Parathyroid adenoma (tissue), 2 donors: ENCODE measurements around the gene SPATS2.

Source experiments
- H2AFZ ChIP-seq: fragments of 300-600 bp; sonication (generic); one replicate; pipeline ENCODE4 v1.7.0; 2017; ENCODE audit warnings: antibody characterized with exemption, mild to moderate bottlenecking
- H3K27ac ChIP-seq: fragments of 300-600 bp; sonication (generic); one replicate; pipeline ENCODE4 v1.7.0; 2017
- H3K27me3 ChIP-seq: fragments of 300-600 bp; sonication (generic); one replicate; pipeline ENCODE4 v1.7.0; 2017; ENCODE audit warnings: low read length; ENCODE audit not compliant: control insufficient read depth, insufficient read depth
- H3K36me3 ChIP-seq: fragments of 300-600 bp; sonication (generic); one replicate; pipeline ENCODE4 v1.7.0; 2017; ENCODE audit warnings: low read length; ENCODE audit not compliant: control insufficient read depth, insufficient read depth
- H3K4me1 ChIP-seq: fragments of 300-600 bp; sonication (generic); one replicate; pipeline ENCODE4 v1.7.0; 2017; ENCODE audit warnings: control low read depth
- H3K4me2 ChIP-seq: fragments of 300-600 bp; sonication (generic); one replicate; pipeline ENCODE4 v1.7.0; 2017; ENCODE audit warnings: low read length
- H3K4me3 ChIP-seq: fragments of 300-600 bp; sonication (generic); one replicate; pipeline ENCODE4 v1.7.0; 2017; ENCODE audit warnings: low read depth, low read length
- H3K79me2 ChIP-seq: fragments of 300-600 bp; sonication (generic); one replicate; pipeline ENCODE4 v1.7.0; 2017; ENCODE audit warnings: control low read depth
- H3K9ac ChIP-seq: fragments of 300-600 bp; sonication (generic); one replicate; pipeline ENCODE4 v1.7.0; 2017; ENCODE audit warnings: mild to moderate bottlenecking
- H3K9me3 ChIP-seq: fragments of 300-600 bp; sonication (generic); one replicate; pipeline ENCODE4 v1.7.0; 2017; ENCODE audit warnings: low read length; ENCODE audit not compliant: control insufficient read depth
- TF ChIP-seq, protein P1 (sequence below): fragments of 300-600 bp; sonication (generic); IDR thresholded peaks from one replicate; pipeline ENCODE4 v1.7.0; 2017; ENCODE audit warnings: antibody characterized with exemption, mild to moderate bottlenecking
- donor health status: primary hyperparathyroidism.

The SPATS2 gene

DNA sequence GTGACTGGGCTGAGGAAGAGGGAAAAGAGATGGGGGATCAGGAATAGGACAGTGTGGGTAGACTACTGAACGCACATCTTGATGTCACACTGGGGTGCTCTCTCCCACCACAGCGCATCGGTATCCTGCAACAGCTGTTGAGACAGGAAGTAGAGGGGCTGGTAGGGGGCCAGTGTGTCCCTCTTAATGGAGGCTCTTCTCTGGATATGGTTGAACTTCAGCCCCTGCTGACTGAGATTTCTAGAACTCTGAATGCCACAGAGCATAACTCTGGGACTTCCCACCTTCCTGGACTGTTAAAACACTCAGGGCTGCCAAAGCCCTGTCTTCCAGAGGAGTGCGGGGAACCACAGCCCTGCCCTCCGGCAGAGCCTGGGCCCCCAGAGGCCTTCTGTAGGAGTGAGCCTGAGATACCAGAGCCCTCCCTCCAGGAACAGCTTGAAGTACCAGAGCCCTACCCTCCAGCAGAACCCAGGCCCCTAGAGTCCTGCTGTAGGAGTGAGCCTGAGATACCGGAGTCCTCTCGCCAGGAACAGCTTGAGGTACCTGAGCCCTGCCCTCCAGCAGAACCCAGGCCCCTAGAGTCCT, 37.1 kb upstream of the SPATS2 start:
- no peak overlapping the region for H3K4me3 ChIP-seq
- TF ChIP-seq, protein P1, sequence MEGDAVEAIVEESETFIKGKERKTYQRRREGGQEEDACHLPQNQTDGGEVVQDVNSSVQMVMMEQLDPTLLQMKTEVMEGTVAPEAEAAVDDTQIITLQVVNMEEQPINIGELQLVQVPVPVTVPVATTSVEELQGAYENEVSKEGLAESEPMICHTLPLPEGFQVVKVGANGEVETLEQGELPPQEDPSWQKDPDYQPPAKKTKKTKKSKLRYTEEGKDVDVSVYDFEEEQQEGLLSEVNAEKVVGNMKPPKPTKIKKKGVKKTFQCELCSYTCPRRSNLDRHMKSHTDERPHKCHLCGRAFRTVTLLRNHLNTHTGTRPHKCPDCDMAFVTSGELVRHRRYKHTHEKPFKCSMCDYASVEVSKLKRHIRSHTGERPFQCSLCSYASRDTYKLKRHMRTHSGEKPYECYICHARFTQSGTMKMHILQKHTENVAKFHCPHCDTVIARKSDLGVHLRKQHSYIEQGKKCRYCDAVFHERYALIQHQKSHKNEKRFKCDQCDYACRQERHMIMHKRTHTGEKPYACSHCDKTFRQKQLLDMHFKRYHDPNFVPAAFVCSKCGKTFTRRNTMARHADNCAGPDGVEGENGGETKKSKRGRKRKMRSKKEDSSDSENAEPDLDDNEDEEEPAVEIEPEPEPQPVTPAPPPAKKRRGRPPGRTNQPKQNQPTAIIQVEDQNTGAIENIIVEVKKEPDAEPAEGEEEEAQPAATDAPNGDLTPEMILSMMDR = no peak
- no peaks in the 10 kb centered on the region for H3K36me3 ChIP-seq
- H3K9ac ChIP-seq = no peak overlapping the region
- H2AFZ ChIP-seq = no peak overlapping the region
- no peaks in the 10 kb centered on the region for H3K27me3 ChIP-seq
- H3K4me1 ChIP-seq = no peaks in the 10 kb centered on the region
- no peak overlapping the region for H3K4me2 ChIP-seq
- H3K9me3 ChIP-seq = no peaks in the 10 kb centered on the region
- no peak overlapping the region for H3K27ac ChIP-seq
- H3K79me2 ChIP-seq = no peaks in the 10 kb centered on the region

DNA sequence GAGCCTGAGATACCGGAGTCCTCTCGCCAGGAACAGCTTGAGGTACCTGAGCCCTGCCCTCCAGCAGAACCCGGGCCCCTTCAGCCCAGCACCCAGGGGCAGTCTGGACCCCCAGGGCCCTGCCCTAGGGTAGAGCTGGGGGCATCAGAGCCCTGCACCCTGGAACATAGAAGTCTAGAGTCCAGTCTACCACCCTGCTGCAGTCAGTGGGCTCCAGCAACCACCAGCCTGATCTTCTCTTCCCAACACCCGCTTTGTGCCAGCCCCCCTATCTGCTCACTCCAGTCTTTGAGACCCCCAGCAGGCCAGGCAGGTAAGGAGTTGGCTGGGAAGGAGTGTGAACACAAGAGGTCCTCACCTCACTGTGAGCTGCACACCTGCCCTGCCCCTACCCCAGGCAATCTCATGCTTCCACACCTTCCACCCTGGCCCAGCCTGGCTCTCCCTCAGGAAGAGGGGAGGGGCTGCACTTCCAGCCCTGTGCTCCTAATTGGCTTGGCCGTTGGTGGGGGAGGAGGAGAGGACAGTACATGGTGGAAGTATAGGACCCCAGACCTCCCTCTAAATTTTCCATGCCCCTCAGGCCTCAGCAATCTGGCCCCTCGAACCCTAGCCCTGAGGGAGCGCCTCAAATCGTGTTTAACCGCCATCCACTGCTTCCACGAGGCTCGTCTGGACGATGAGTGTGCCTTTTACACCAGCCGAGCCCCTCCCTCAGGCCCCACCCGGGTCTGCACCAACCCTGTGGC, 36.5 kb upstream of the SPATS2 start:
- Histone ChIP-seq H3K4me1 (no peaks in the 10 kb centered on the region), H3K9ac (no peak overlapping the region), H3K36me3 (no peaks in the 10 kb centered on the region), H2AFZ (no peak overlapping the region), H3K27me3 (no peaks in the 10 kb centered on the region), H3K4me3 (no peak overlapping the region), H3K79me2 (no peaks in the 10 kb centered on the region), H3K9me3 (no peaks in the 10 kb centered on the region), H3K27ac (no peak overlapping the region), H3K4me2 (no peak overlapping the region)
- TF ChIP-seq, protein P1 = no peak

DNA sequence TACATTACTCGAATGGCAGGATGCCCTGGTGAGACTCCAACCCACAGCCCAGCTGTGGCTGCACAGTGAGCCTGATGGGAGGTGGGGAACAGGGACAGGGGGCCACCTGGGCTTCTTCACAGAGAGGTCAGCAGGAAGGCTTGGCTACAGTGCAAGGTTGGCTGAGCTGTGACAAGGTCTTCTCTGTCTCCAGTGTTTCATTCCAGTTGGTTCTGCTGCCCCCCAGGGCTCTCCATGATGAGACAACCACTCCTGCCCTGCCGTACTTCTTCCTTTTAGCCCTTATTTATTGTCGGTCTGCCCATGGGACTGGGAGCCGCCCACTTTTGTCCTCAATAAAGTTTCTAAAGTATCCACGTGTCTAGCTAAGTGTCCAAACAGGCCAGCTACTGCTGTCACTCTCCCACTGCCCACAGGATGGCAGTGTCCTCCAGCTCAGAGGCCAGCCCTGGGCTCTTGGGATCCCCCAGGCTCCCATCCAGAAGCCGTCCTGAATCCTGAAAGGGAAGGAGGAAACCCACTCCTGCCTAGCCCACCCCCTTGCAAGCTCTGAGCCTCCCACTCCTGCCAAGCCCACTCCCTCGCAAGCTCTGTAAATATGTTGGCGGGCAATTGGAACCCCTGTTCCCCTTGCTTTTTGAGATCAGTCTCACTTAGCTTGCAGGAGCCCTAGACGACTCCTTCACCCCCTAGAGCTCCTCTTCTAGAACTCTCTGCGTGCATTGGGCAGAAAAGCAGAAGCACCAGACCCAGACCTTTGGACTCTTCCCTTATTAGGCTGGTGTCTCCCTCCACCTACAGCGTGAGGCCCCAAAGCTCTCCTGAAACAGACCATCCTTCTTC, 35.7 kb upstream of the SPATS2 start:
- TF ChIP-seq, protein P1 = peak; percentile 87

DNA sequence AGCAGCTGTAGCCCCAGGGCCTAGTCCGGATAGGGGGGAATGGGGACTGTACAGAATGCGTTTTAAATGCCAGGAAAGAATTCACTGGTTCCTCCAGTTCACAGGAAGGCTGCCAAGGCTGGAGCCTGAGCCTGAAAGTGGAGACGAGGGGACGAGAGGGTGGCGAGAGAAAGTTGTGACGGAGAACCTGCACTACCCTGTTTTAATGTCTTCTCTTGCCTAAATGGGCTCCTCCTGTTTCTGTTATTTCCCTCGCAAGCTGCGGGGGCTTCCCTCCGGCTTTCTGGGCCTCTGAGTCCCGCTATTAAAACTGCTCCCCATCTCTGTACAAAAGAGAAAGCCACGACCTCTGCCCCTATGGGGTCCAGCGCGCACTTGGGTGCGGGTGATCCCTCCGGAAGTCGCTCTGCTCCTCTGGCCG, 34.8 kb upstream of the SPATS2 start:
- Histone ChIP-seq H3K4me2 (no peak overlapping the region), H3K9me3 (no peaks in the 10 kb centered on the region), H3K4me3 (no peak overlapping the region), H3K9ac (no peak overlapping the region), H3K36me3 (no peaks in the 10 kb centered on the region), H2AFZ (no peak overlapping the region), H3K27me3 (no peaks in the 10 kb centered on the region), H3K79me2 (no peaks in the 10 kb centered on the region), H3K4me1 (peaks cover 6% of the 10 kb centered on the region), H3K27ac (no peak overlapping the region)
- TF ChIP-seq, protein P1 = no peak

More for the DNA sequence above, 35.7 kb upstream of the SPATS2 start:
- peak overlapping the region; percentile 19 for H2AFZ ChIP-seq
- no peaks in the 10 kb centered on the region for H3K4me1 ChIP-seq
- no peak overlapping the region for H3K9ac ChIP-seq
- no peak overlapping the region for H3K4me3 ChIP-seq
- no peak overlapping the region for H3K4me2 ChIP-seq
- H3K36me3 ChIP-seq = no peaks in the 10 kb centered on the region
- no peaks in the 10 kb centered on the region for H3K27me3 ChIP-seq
- H3K79me2 ChIP-seq = no peaks in the 10 kb centered on the region
- H3K9me3 ChIP-seq = no peaks in the 10 kb centered on the region
- H3K27ac ChIP-seq = no peak overlapping the region
